Calu3 (cell line): ENCODE data around the gene MAML1. TPM values are rescaled to one million over a fixed set of nuclear protein-coding genes. Genes with fewer than 3 reads are reported as not detected.

Experiments
- BruUV-seq: library from RNA; stranded (reverse); fragments of 400-500 nt; replicated peaks from 2 replicates; lab custom pipeline; 2021; lab: Mats Ljungman, UMichigan
- CTCF ChIA-PET: fragments of 300-600 bp; sonication (Branson Sonifier 250); formaldehyde crosslinking; loops from one replicate; lab custom pipeline; 2022; ENCODE audit warnings: antibody characterized with exemption; lab: Charles Lee
- DNase-seq: peaks from one replicate; pipeline ENCODE4 v3.0.0; 2022
- H3K27ac Mint-ChIP-seq: one replicate; pipeline ENCODE4 v1.8.0; 2022; ENCODE audit warnings: mixed read lengths; ENCODE audit not compliant: unreplicated experiment
- H3K27me3 Mint-ChIP-seq: one replicate; pipeline ENCODE4 v1.8.0; 2022; ENCODE audit warnings: mixed read lengths; ENCODE audit not compliant: unreplicated experiment
- H3K36me3 Mint-ChIP-seq: one replicate; pipeline ENCODE4 v1.8.0; 2022; ENCODE audit warnings: mild to moderate bottlenecking, moderate library complexity, mixed read lengths; ENCODE audit not compliant: insufficient read depth, unreplicated experiment
- H3K4me1 Mint-ChIP-seq: one replicate; pipeline ENCODE4 v1.8.0; 2022; ENCODE audit warnings: mild to moderate bottlenecking, low read depth, mixed read lengths; ENCODE audit not compliant: unreplicated experiment
- H3K4me3 Mint-ChIP-seq: one replicate; pipeline ENCODE4 v1.8.0; 2022; ENCODE audit warnings: mild to moderate bottlenecking, low read depth, moderate library complexity, mixed read lengths; ENCODE audit not compliant: unreplicated experiment
- H3K9me3 Mint-ChIP-seq: one replicate; pipeline ENCODE4 v1.8.0; 2022; ENCODE audit warnings: low read depth, mixed read lengths; ENCODE audit not compliant: unreplicated experiment
- intact Hi-C: fragments of 100-400 bp; cut with micrococcal nuclease; formaldehyde crosslinking; loops from one replicate; pipeline ENCODE4 v1.10.0; 2022; ENCODE audit not compliant: unreplicated experiment
- total RNA-seq: library from RNA; stranded (reverse); gene quantifications from 2 replicates; pipeline ENCODE4 v1.2.3, GENCODE V29; 2022
- TF ChIP-seq, protein P1 (sequence below): fragments of 200-600 bp; IDR thresholded peaks from one replicate; pipeline ENCODE4 v1.8.0; 2022; ENCODE audit warnings: antibody characterized with exemption; ENCODE audit not compliant: unreplicated experiment

The MAML1 gene
- total RNA-seq, 1 experiment from 2014 or later: 38.5 TPM

DNA sequence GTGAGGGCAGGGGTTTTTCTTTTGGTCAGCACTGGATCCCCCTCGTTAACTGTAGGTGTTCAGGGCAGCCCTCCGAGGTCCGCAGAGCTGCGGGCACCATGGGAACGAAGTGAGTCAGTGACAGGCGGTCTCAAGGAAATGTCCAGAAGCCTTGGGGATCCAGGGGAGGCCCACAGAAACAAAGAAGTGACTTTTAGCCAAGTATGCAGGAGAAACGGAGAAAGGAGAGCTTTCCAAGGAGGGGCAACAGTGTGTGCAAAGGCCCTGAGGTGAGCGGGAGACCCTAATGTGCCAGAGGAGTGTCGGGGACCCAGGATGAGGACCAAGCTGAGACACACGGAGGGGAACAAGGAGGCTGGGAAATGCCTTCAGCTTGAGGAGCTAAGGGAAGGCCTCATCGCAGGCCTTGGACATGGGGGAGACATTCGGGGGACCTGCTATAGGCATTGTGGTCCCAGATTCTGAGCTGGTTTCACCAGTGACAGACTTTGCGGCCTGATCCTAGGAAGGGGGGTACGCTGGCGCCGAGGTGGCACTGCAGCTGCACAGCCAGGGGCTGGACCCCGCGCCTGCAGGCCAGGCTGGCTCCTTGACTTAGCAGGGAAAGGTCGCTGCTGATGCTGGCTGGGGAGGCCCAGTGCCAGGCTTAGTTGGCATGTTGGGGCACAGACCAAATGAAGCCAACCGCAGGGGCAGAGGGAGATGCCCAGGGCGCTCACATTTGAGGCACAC, 64.4 kb downstream of the MAML1 start:
- intact Hi-C loops: no loop called here
- Mint-ChIP-seq H3K4me1 (peaks cover 20% of the 10 kb centered on the region), H3K9me3 (no peaks in the 10 kb centered on the region), H3K27ac (peak overlapping the region; percentile 87), H3K36me3 (peaks cover 99% of the 10 kb centered on the region), H3K4me3 (peak overlapping the region; percentile 72), H3K27me3 (no peaks in the 10 kb centered on the region)
- TSS peak; percentile 23 for BruUV-seq
- TF ChIP-seq, protein P1, sequence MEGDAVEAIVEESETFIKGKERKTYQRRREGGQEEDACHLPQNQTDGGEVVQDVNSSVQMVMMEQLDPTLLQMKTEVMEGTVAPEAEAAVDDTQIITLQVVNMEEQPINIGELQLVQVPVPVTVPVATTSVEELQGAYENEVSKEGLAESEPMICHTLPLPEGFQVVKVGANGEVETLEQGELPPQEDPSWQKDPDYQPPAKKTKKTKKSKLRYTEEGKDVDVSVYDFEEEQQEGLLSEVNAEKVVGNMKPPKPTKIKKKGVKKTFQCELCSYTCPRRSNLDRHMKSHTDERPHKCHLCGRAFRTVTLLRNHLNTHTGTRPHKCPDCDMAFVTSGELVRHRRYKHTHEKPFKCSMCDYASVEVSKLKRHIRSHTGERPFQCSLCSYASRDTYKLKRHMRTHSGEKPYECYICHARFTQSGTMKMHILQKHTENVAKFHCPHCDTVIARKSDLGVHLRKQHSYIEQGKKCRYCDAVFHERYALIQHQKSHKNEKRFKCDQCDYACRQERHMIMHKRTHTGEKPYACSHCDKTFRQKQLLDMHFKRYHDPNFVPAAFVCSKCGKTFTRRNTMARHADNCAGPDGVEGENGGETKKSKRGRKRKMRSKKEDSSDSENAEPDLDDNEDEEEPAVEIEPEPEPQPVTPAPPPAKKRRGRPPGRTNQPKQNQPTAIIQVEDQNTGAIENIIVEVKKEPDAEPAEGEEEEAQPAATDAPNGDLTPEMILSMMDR: no peak
- CTCF ChIA-PET: interaction anchor here (1.2 to 1.4 kb wide), 2 partner anchors 9 to 34 kb away, joined by 3 to 8 read pairs; no protein-coding TSS in a partner anchor
- DNase-seq: no peak

DNA sequence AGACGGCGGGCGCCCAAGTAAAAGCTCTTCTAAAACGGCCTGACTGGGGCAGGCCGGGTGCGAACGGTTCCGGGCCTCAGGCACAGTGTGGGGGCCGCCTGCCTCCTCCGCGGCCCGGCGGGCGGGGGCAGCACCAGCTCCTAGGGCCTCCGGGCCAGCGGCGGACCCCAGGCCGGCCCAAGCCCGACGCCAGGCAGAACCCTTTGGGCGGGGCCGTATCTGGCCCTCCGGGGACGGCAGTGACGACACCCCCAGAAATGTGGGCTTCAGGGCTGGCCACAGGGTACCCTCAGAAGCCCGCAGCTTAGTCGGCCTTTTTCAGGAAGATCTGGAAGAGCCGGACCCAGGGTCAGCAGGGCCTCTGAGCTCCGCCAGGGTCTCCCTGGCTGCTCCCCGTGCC, 65.1 kb downstream of the MAML1 start:
- no TSS peak for BruUV-seq
- intact Hi-C loops: no loop called here
- TF ChIP-seq, protein P1: no peak
- no peak for DNase-seq
- no peaks in the 10 kb centered on the region for H3K27me3 Mint-ChIP-seq
- H3K9me3 Mint-ChIP-seq: no peaks in the 10 kb centered on the region
- peak overlapping the region; percentile 87 for H3K27ac Mint-ChIP-seq
- H3K36me3 Mint-ChIP-seq: peaks cover 100% of the 10 kb centered on the region
- peak overlapping the region; percentile 72 for H3K4me3 Mint-ChIP-seq
- CTCF ChIA-PET: interaction anchor here (1.2 kb wide), 1 partner anchor 9 kb away, joined by 3 read pairs; no protein-coding TSS in a partner anchor
- H3K4me1 Mint-ChIP-seq: peaks cover 27% of the 10 kb centered on the region

DNA sequence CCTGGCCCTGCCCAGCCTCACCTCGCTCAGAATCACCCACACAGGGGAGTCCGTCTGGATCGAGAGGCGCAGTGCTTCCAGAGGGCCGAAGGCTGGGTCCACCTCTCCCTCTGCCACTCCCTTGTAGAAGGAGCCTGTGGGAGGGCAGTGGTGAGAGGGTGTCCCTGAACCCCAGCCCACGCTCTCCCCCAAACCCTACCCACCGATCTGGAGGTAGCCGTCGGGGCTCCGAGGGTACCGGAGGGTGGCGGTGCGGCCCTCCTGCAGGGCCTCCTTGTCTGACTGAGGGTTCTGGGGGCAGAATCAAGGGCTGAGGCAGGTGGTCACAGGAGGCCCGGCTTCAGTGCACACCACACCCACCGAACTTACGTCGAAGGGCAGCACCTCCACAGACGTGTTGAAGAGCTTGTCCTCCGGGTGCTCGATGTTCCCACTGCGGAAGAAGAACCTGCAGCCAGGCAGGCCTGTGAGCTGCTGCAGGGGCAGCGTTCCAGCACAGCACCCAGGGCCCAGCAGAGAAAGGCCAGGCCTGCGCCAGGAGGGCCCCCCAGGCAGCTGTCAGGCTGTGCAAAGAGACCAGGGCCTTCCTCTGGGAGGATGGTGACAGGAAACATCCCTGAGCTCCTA, 65.6 kb downstream of the MAML1 start:
- CTCF ChIA-PET: interaction anchor here (1.2 kb wide), 1 partner anchor 10 kb away, joined by 3 read pairs; no protein-coding TSS in a partner anchor
- no peak for DNase-seq
- H3K4me1 Mint-ChIP-seq: peaks cover 31% of the 10 kb centered on the region
- H3K27me3 Mint-ChIP-seq: no peaks in the 10 kb centered on the region
- TF ChIP-seq, protein P1: no peak
- no peak overlapping the region for H3K4me3 Mint-ChIP-seq
- no peaks in the 10 kb centered on the region for H3K9me3 Mint-ChIP-seq
- peaks cover 100% of the 10 kb centered on the region for H3K36me3 Mint-ChIP-seq
- intact Hi-C loops: no loop called here
- no peak overlapping the region for H3K27ac Mint-ChIP-seq
- BruUV-seq: no TSS peak

DNA sequence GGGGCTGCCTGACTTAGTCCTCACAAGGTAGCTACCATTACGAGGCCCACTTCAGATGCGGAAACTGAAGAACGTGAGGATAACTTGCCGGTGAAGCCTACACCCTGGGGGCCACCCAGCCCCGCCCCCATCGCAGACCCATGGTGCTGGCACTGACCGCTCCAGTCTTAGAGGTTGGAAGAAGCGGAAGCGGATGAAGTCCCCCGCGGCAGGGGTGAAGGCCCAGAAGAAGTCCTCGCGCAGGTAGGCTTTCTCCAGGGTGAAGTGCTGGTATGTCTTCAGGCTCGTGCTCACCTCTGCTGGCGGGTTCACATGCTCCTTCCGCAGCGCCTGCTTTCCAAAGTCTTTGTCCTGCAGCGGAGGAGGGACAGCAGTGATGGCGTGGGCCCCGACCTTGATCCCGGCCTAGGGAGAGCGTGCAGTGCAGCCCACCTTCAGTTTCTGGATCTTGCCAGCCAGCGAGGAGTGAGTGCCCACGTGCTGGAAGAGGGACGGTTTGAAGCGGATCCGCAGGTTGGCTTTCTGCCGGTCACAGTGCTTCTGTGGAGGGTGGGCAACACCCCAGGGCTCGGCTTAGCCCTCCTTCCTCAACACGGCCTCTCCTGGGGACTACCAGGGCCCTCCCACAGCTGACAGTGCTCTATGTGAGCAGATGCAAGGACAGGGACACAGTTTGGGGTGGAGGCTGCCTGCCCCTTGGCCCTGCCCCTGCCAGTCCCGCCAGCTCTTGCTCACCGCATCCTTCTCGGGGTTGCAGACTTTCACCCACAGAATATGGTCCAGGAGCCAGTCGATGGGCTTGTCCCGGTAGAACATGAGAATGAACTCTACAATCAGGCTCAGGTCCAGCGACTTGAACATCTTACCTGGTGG, 66.4 kb downstream of the MAML1 start:
- H3K27ac Mint-ChIP-seq: peak overlapping the region; percentile 23
- no peak for DNase-seq
- BruUV-seq: TSS peak; percentile 8
- no peak overlapping the region for H3K4me3 Mint-ChIP-seq
- no peaks in the 10 kb centered on the region for H3K9me3 Mint-ChIP-seq
- intact Hi-C loops: no loop called here
- CTCF ChIA-PET: no interaction called here
- no peaks in the 10 kb centered on the region for H3K27me3 Mint-ChIP-seq
- peaks cover 100% of the 10 kb centered on the region for H3K36me3 Mint-ChIP-seq
- TF ChIP-seq, protein P1: no peak
- peaks cover 39% of the 10 kb centered on the region for H3K4me1 Mint-ChIP-seq
